Posterior vena cava (tissue), 2 donors: ENCODE data around the gene SPDYC. TPM values are rescaled to one million over a fixed set of nuclear protein-coding genes. Genes with fewer than 3 reads are reported as not detected.

ENCODE experiments used
- DNase-seq: peaks from one replicate; pipeline ENCODE4 v3.0.0-alpha.2; 2020; ENCODE audit warnings: low spot score
- intact Hi-C, 2 donors: fragments of 100-400 bp; cut with DNase I; formaldehyde crosslinking; loops; one replicate each; pipeline versions ENCODE4 v1.14.1 to v1.14.2; 2022 to 2023
- microRNA-seq, 2 donors: library from miRNA; unstranded; fragments of <30 nt; microRNA quantifications; one replicate each; pipeline ENCODE4 v1.2.0, GENCODE V29; 2020 to 2021; ENCODE audit warnings: borderline microRNAs expressed in 2 of 2
- total RNA-seq, 2 donors: library from RNA; stranded (reverse); fragmentation: NEBNext Ultra II Directional; extraction: Animal tissue kit (Norgen Biotek cat#: 25700); gene quantifications; one replicate each; pipeline ENCODE4 v1.2.1, GENCODE V29; 2021
- donor health status: DM: yes; HTN: yes; CAD: no.
- donor health status: DM: yes; HTN: yes; CAD: no.

The SPDYC gene
- total RNA-seq, 2 donors from 2014 or later = not detected

DNA sequence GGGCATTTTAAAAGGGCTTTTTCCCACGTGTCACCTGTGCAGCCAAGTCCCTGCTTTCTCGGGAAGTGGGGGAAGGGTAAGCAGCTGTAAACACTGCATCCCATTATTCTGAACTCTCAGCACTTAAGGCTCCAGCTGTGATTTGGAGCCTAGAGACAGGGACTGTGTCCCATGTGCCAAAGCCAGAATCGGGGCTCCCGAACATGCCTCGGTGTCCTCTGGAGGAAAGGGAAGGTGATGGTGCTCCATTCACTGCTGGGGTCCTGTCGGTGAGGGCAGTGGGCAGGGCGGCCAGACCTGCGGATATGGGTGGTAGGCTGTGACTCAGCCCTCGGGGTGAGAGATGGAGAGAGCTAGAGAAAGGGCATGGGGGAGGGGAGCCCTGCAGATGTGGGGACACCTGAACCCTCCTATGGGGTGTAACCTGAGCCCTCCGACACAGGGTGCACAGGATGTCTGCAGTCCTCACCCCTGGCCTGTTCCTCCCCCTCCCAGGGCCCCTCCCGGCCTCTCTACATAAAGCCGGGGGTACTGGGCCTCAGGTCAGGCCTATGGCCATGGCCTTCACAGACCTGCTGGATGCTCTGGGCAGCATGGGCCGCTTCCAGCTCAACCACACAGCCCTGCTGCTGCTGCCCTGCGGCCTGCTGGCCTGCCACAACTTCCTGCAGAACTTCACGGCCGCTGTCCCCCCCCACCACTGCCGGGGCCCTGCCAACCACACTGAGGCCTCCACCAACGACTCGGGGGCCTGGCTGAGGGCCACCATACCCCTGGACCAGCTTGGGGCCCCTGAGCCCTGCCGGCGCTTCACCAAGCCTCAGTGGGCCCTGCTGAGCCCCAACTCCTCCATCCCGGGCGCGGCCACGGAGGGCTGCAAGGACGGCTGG lies 43.5 kb downstream of the SPDYC start:
- intact Hi-C loops = no loop called here
- DNase-seq = peak; percentile 80

DNA sequence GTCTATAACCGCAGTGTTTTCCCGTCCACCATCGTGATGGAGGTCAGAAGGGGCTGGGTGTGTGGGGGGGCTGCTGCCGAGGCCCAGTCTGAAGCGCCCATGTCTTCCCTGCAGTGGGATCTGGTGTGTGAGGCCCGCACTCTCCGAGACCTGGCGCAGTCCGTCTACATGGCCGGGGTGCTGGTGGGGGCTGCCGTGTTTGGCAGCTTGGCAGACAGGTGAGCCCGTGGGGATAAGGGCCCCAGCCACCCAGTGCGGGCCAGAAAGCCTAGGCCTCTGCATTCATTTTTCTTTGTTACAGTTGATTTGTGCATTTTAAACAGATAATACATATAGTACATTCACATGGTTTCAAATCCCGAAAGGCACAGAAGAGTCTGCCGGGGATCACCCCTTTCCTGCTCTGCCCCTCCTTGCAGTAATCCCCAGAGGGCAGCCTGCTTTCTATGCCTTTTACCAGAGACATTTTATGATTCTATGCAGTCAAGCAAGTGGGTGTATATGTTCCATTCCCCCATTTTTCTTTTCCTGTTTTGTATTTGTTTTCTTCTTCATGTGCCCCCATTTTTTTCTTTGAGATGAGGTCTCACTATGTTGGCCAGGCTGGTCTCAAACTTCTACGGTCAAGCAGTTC lies 44.3 kb downstream of the SPDYC start:
- intact Hi-C loops = no loop called here
- DNase-seq = no peak

DNA sequence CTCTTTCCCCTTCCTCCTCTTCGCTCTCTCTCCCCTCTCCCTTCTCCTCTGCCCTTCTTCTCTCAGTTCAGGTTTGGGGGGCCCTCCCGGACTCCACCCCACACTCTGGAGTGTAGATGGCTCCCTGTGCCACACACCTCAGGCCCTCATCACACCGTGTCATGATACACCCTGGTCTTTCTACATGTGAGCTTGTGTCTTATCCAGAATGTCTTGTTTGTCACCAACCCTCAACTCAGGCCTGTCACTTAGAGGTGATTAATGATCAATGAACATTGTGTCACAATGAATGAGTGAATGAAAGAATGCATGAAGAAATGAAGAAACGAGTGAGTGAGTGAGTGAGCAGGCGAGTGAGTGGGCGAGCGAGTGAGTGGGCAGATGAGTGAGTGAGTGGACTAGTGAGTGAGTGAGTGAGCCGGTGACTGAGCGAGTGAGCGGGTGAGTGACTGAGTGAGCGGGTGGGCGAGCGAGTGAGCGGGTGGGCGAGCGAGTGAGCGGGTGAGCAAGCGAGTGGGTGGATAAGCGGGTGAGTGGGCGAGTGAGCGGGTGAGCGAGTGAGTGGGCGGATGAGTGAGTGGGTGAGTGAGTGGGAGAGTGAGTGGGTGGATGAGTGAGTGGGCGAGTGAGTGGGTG lies 45.5 kb downstream of the SPDYC start:
- intact Hi-C loops = no loop called here
- DNase-seq = peak; percentile 74

- intact Hi-C loops = no loop called here
These were observed 46.8 kb downstream of the SPDYC start for GRCh38 chr11:65216830-65217229.

GRCh38 chr11:65217441-65218423 lies 47.7 kb downstream of the SPDYC start:
- DNase-seq = peak; percentile 59
- intact Hi-C loops = no loop called here

More at GRCh38 chr11:65216830-65217229, 46.8 kb downstream of the SPDYC start:
- peak; percentile 42 for DNase-seq

- peak; percentile 67 for DNase-seq
- intact Hi-C loops = no loop called here
These were observed 48.4 kb downstream of the SPDYC start for GRCh38 chr11:65218446-65218845.

DNA sequence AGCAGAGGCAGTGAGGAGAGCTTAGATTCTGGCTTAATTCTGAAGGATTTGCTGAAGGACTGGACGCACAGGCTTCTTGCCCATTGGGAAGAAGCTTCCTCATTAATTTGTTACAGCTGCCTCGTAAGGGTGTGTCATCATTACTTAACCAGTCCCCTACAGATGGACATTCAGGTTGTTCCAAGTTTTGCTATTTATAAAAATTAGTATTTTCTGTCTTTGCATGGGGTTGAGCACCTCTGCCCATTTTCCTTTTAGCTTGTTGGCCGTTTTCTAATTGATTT lies 49.8 kb downstream of the SPDYC start:
- DNase-seq = no peak
- intact Hi-C loops = no loop called here

DNA sequence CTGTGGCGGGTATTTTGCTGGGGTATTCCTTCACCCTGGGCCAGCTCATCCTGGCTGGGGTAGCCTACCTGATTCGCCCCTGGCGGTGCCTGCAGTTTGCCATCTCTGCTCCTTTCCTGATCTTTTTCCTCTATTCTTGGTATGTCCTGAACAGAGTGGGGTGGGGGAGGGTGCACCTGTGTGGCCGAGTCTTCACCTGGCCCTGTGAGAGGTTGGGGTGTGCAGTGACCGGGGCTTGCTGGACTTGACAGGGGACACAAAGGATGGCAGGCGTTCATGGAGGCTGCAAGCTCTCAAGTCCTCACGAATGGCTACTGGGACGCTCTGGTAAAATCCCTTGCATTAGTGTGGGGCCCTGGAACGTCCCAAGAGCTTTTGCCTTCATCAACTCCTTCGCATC lies 51.0 kb downstream of the SPDYC start:
- intact Hi-C loops = no loop called here
- peak; percentile 51 for DNase-seq

Small RNAs within 50 kb of the gene (microRNA-seq; reads per million reads assigned to microRNA genes)
- gene MIR6751 = 0 reads per million in 2 donors

Other genes with a start within 250 kb of the SPDYC start
- 10 to 100 TPM; 17.5 to 30.7 TPM for gene PPP2R5B, start 245.5 kb upstream of the SPDYC start, total RNA-seq
- gene GPHA2, start 234.3 kb upstream of the SPDYC start, total RNA-seq = not detected
- not detected for gene MAJIN, start 198.1 kb upstream of the SPDYC start, total RNA-seq
- gene BATF2, start 173.3 kb upstream of the SPDYC start, total RNA-seq = 1 to 10 TPM; 1.7 to 1.8 TPM
- gene ARL2, start 156.1 kb upstream of the SPDYC start, total RNA-seq = 10 to 100 TPM; 81.9 to 88.2 TPM
- gene SNX15, start 142.8 kb upstream of the SPDYC start, total RNA-seq = 10 to 100 TPM; 17.4 to 21.1 TPM
- 1 to 10 TPM; 5.5 to 5.8 TPM for gene SAC3D1, start 129.0 kb upstream of the SPDYC start, total RNA-seq
- 10 to 100 TPM; 15.4 to 18.6 TPM for gene NAALADL1, start 111.7 kb upstream of the SPDYC start, total RNA-seq
- 1 to 10 TPM in 1 of 2 donors, under 1 TPM in 1; 0.67 to 1.6 TPM for gene CDCA5, start 86.2 kb upstream of the SPDYC start, total RNA-seq
- gene ZFPL1, start 86.0 kb upstream of the SPDYC start, total RNA-seq = 10 to 100 TPM; 26.9 to 27.6 TPM
- 100 to 1,000 TPM; 103 to 107 TPM for gene VPS51, start 74.0 kb upstream of the SPDYC start, total RNA-seq
- 1 to 10 TPM; 3.1 to 4.0 TPM for gene TM7SF2, start 58.4 kb upstream of the SPDYC start, total RNA-seq
- gene ZNHIT2, start 52.5 kb upstream of the SPDYC start, total RNA-seq = 1 to 10 TPM; 6.0 to 6.3 TPM
- 100 to 1,000 TPM; 725 to 753 TPM for gene FAU, start 48.1 kb upstream of the SPDYC start, total RNA-seq
- gene MRPL49, start 47.9 kb upstream of the SPDYC start, total RNA-seq = 10 to 100 TPM; 34.1 to 39.3 TPM
- gene SYVN1, start 35.7 kb upstream of the SPDYC start, total RNA-seq = 10 to 100 TPM; 52.7 to 57.0 TPM
- gene CAPN1, start 11.7 kb downstream of the SPDYC start, total RNA-seq = 100 to 1,000 TPM; 142 to 144 TPM
- 1 to 10 TPM; 6.0 to 6.1 TPM for gene POLA2, start 91.7 kb downstream of the SPDYC start, total RNA-seq
- 10 to 100 TPM; 15.7 to 16.2 TPM for gene CDC42EP2, start 144.6 kb downstream of the SPDYC start, total RNA-seq
- gene DPF2, start 163.6 kb downstream of the SPDYC start, total RNA-seq = 10 to 100 TPM; 38.2 to 55.6 TPM
- not detected for gene TIGD3, start 184.5 kb downstream of the SPDYC start, total RNA-seq
- gene SLC25A45, start 212.4 kb downstream of the SPDYC start, total RNA-seq = 1 to 10 TPM; 6.1 to 9.6 TPM
- gene FRMD8, start 216.4 kb downstream of the SPDYC start, total RNA-seq = 10 to 100 TPM; 19.0 to 20.7 TPM